CD14-positive monocyte (primary cell): Measurements from ENCODE around the gene MCHR2. TPM values are rescaled to one million over a fixed set of nuclear protein-coding genes. Genes with fewer than 3 reads are reported as not detected.

Experiments
- DNase-seq, 3 donors: peaks; one replicate each; pipeline ENCODE4 v3.0.0-alpha.2; 2011 to 2022
- H2AFZ ChIP-seq: 2 replicates; pipeline ENCODE4 v1.6.0; 2012; ENCODE audit warnings: mild to moderate bottlenecking, low read depth, low read length, inconsistent platforms; ENCODE audit not compliant: insufficient read depth, poor library complexity, severe bottlenecking
- H3K27ac ChIP-seq, 2 donors: 1 replicate in 1 of 2; 2 replicates in 1 of 2; pipeline ENCODE4 v1.5.1; 2012 to 2013; ENCODE audit warnings: low read length in 2 of 2, control low read depth in 1 of 2, inconsistent platforms in 1 of 2, low read depth in 1 of 2, mild to moderate bottlenecking in 1 of 2
- H3K27me3 ChIP-seq, 2 donors: one replicate each; pipeline versions ENCODE4 v1.6.0 to v1.6.1; 2011 to 2013; ENCODE audit warnings: low read length in 2 of 2; ENCODE audit not compliant: control insufficient read depth in 2 of 2, insufficient read depth in 2 of 2
- H3K36me3 ChIP-seq, 2 donors: replicated peaks in 1 of 2; 1 replicate in 1 of 2; 2 replicates in 1 of 2; pipeline versions ENCODE4 v1.5.1 to v1.6.1; 2012 to 2013; ENCODE audit warnings: low read length in 2 of 2, control low read depth in 1 of 2, inconsistent platforms in 1 of 2, mild to moderate bottlenecking in 1 of 2; ENCODE audit not compliant: insufficient read depth in 2 of 2, control insufficient read depth in 1 of 2
- H3K4me1 ChIP-seq, 2 donors: 1 replicate in 1 of 2; 2 replicates in 1 of 2; pipeline versions ENCODE4 v1.5.1 to v1.6.1; 2012 to 2013; ENCODE audit warnings: low read length in 2 of 2, control low read depth in 1 of 2, inconsistent platforms in 1 of 2, mild to moderate bottlenecking in 1 of 2, moderate library complexity in 1 of 2; ENCODE audit not compliant: insufficient read depth in 2 of 2, control insufficient read depth in 1 of 2
- H3K4me2 ChIP-seq: replicated peaks from 2 replicates; pipeline ENCODE3; 2012; ENCODE audit warnings: low read length, moderate library complexity, mild to moderate bottlenecking; ENCODE audit not compliant: poor library complexity, severe bottlenecking; ENCODE audit errors: extremely low read depth
- H3K4me3 ChIP-seq, 3 experiments: fragments of 200-600 bp in 1 of 3; sonication (generic) in 1 of 3; replicated peaks in 1 of 3; 1 replicate in 2 of 3; 2 replicates in 1 of 3; pipeline ENCODE4 v1.5.1; 2011 to 2013; ENCODE audit warnings: low read length in 3 of 3, mild to moderate bottlenecking in 3 of 3, control low read depth in 2 of 3, low read depth in 2 of 3, inconsistent platforms in 1 of 3, moderate library complexity in 1 of 3
- H3K79me2 ChIP-seq: 2 replicates; pipeline ENCODE4 v1.6.0; 2012; ENCODE audit warnings: mild to moderate bottlenecking, control low read depth, inconsistent platforms, low read length, moderate library complexity; ENCODE audit not compliant: insufficient read depth
- H3K9ac ChIP-seq: 2 replicates; pipeline ENCODE4 v1.6.0; 2017; ENCODE audit warnings: low read length, mild to moderate bottlenecking; ENCODE audit not compliant: insufficient read depth, poor library complexity, severe bottlenecking
- H3K9me3 ChIP-seq, 2 donors: replicated peaks in 1 of 2; 1 replicate in 1 of 2; 2 replicates in 1 of 2; pipeline versions ENCODE4 v1.5.1 to v1.6.1; 2012 to 2013; ENCODE audit warnings: low read length in 2 of 2, control low read depth in 1 of 2; ENCODE audit not compliant: control insufficient read depth in 1 of 2, insufficient read depth in 1 of 2
- H4K20me1 ChIP-seq: 2 replicates; pipeline ENCODE4 v1.6.0; 2012; ENCODE audit warnings: mild to moderate bottlenecking, low read length, control low read depth, moderate library complexity; ENCODE audit not compliant: insufficient read depth
- H3K27ac Mint-ChIP-seq, 7 donors: one replicate each; pipeline ENCODE4 v1.8.0; 2020; ENCODE audit warnings: mild to moderate bottlenecking in 7 of 7, mixed read lengths in 7 of 7, moderate library complexity in 6 of 7, inconsistent platforms in 2 of 7
- H3K27me3 Mint-ChIP-seq, 3 donors: one replicate each; pipeline ENCODE4 v1.8.0; 2021 to 2022; ENCODE audit warnings: low read depth in 3 of 3, mild to moderate bottlenecking in 3 of 3, mixed read lengths in 3 of 3, moderate library complexity in 3 of 3, inconsistent platforms in 1 of 3
- H3K36me3 Mint-ChIP-seq, 2 donors: one replicate each; pipeline ENCODE4 v1.8.0; 2020; ENCODE audit warnings: mixed read lengths in 2 of 2, inconsistent platforms in 1 of 2, mild to moderate bottlenecking in 1 of 2
- H3K4me1 Mint-ChIP-seq: one replicate; pipeline ENCODE4 v1.8.0; 2020; ENCODE audit warnings: mild to moderate bottlenecking, mixed read lengths
- H3K4me3 Mint-ChIP-seq, 2 donors: one replicate each; pipeline ENCODE4 v1.8.0; 2020; ENCODE audit warnings: mild to moderate bottlenecking in 2 of 2, mixed read lengths in 2 of 2, moderate library complexity in 1 of 2
- H3K9me3 Mint-ChIP-seq, 7 donors: one replicate each; pipeline ENCODE4 v1.8.0; 2020 to 2022; ENCODE audit warnings: mixed read lengths in 7 of 7, mild to moderate bottlenecking in 6 of 7, moderate library complexity in 6 of 7, inconsistent platforms in 2 of 7
- CTCF ChIP-seq: fragments of 200-600 bp; IDR thresholded peaks from one replicate; pipeline ENCODE4 v1.8.0; 2022; ENCODE audit warnings: antibody characterized with exemption, mild to moderate bottlenecking
- WGBS: methylation state at CpG from one replicate; pipeline ENCODE4 v1.1.5; 2013; ENCODE audit warnings: missing lambda C conversion rate; ENCODE audit not compliant: insufficient coverage; 5-methylcytosine and 5-hydroxymethylcytosine counted together
- intact Hi-C, 2 donors: fragments of 100-400 bp; cut with micrococcal nuclease; formaldehyde crosslinking; loops; one replicate each; pipeline versions ENCODE4 v1.15.0 to v1.15.1; 2023
- polyA plus RNA-seq, 3 donors: library from polyadenylated mRNA; depleted of rRNA in 1 of 3; unstranded in 2 of 3; stranded (reverse) in 1 of 3; fragments of 300-500 nt in 2 of 3; fragments of >200 nt in 1 of 3; fragmentation: Illumina TruSeq in 2 of 3; gene quantifications; 1 replicate in 2 of 3; 2 replicates in 1 of 3; pipeline ENCODE4 v1.2.3, GENCODE V29; 2012 to 2021

MCHR2 gene
- polyA plus RNA-seq, 3 donors: not detected

- H2AFZ ChIP-seq: no peak overlapping the region
- no peak overlapping the region for H3K27ac Mint-ChIP-seq
- TF ChIP-seq CTCF: no peak
- no CpG with 5 or more reads among the region's 1 CpG for WGBS
- no peak overlapping the region for H3K4me3 ChIP-seq
- H3K9me3 Mint-ChIP-seq: peaks cover 4 to 23% (median 16%) of the 10 kb centered on the region in 7 donors
- H3K4me3 Mint-ChIP-seq: no peak overlapping the region
- H3K36me3 ChIP-seq: no peaks in the 10 kb centered on the region
- no peaks in the 10 kb centered on the region for H4K20me1 ChIP-seq
- H3K4me2 ChIP-seq: no peak overlapping the region
- H3K9ac ChIP-seq: no peak overlapping the region
- no peaks in the 10 kb centered on the region for H3K27me3 ChIP-seq
- intact Hi-C loops: no loop called here
- H3K27ac ChIP-seq: no peak overlapping the region
- H3K36me3 Mint-ChIP-seq: no peaks in the 10 kb centered on the region
- peaks cover 7 to 18% of the 10 kb centered on the region in 2 donors for H3K9me3 ChIP-seq
- H3K4me1 ChIP-seq: no peaks in the 10 kb centered on the region
- no peak for DNase-seq
- no peaks in the 10 kb centered on the region for H3K27me3 Mint-ChIP-seq
- H3K79me2 ChIP-seq: no peaks in the 10 kb centered on the region
- H3K4me1 Mint-ChIP-seq: no peaks in the 10 kb centered on the region
These were observed 34.0 kb downstream of the MCHR2 start for GRCh38 chr6:99960027-99960426.

- no peaks in the 10 kb centered on the region for H3K9me3 ChIP-seq
- WGBS: 94% methylated on average over 3 of the region's 5 CpGs
- H3K4me3 ChIP-seq: no peak overlapping the region
- DNase-seq: no peak
- no peak overlapping the region for H3K4me2 ChIP-seq
- Mint-ChIP-seq H3K4me3 (no peak overlapping the region), H3K36me3 (no peaks in the 10 kb centered on the region), H3K27me3 (peaks cover 0 to 2% (median 0%) of the 10 kb centered on the region in 3 donors), H3K27ac (no peak overlapping the region), H3K9me3 (peaks cover 0 to 4% (median 0%) of the 10 kb centered on the region in 7 donors), H3K4me1 (no peaks in the 10 kb centered on the region)
- no peaks in the 10 kb centered on the region for H3K36me3 ChIP-seq
- intact Hi-C loops: no loop called here
- no peaks in the 10 kb centered on the region for H3K4me1 ChIP-seq
- no peaks in the 10 kb centered on the region for H3K79me2 ChIP-seq
- H3K27ac ChIP-seq: no peak overlapping the region
- H4K20me1 ChIP-seq: no peaks in the 10 kb centered on the region
- H3K27me3 ChIP-seq: no peaks in the 10 kb centered on the region
- no peak overlapping the region for H3K9ac ChIP-seq
- H2AFZ ChIP-seq: no peak overlapping the region
- no peak for TF ChIP-seq CTCF
These were observed 42.8 kb downstream of the MCHR2 start for GRCh38 chr6:99951016-99951805.
